Gastroesophageal sphincter (tissue), 3 donors: ENCODE measurements around the gene KLF15.

Experiments used
- CTCF ChIP-seq, 4 experiments: fragments of 200-600 bp in 2 of 4; fragments of 450-650 bp in 2 of 4; sonication (generic) in 1 of 4; IDR thresholded peaks; one replicate each; pipeline ENCODE4 v1.5.1; 2017 to 2019; ENCODE audit warnings: antibody characterized with exemption in 4 of 4, mild to moderate bottlenecking in 2 of 4, moderate library complexity in 2 of 4
- EP300 ChIP-seq: sonication (generic); formaldehyde crosslinking; IDR thresholded peaks from one replicate; pipeline ENCODE4 v1.6.1; 2017; ENCODE audit warnings: antibody characterized with exemption, mild to moderate bottlenecking
- POLR2AphosphoS5 ChIP-seq: sonication (generic); formaldehyde crosslinking; IDR thresholded peaks from one replicate; pipeline ENCODE4 v1.6.1; 2017; ENCODE audit warnings: antibody characterized with exemption

GRCh38 chr3:126326629-126327028 lies 30.6 kb downstream of the KLF15 start:
- TF ChIP-seq EP300 (no peak), CTCF (IDR thresholded peaks at IDR 0.05) (no peak), POLR2AphosphoS5 (no peak)
